ENCODE results near the gene KBTBD12.
"Not testable (repeated sequence)": the region's sequence is repeated elsewhere in the genome, so short reads cannot be mapped to it uniquely, and the experiment has no call there.

The KBTBD12 gene

GRCh38 chr3:127905556-127905955, 9.5 kb upstream of the KBTBD12 start:
- DNase-seq = no peak

- not testable (repeated sequence) for DNase-seq
Measured at GRCh38 chr3:127906653-127907052, 8.4 kb upstream of the KBTBD12 start.

- DNase-seq = no peak
Measured at GRCh38 chr3:127908202-127908601, 6.8 kb upstream of the KBTBD12 start.

- DNase-seq = no peak
Measured at GRCh38 chr3:127908951-127909350, 6.1 kb upstream of the KBTBD12 start.

- no peak for DNase-seq
Measured at GRCh38 chr3:127909646-127910045, 5.4 kb upstream of the KBTBD12 start.

- no peak for DNase-seq
Measured at GRCh38 chr3:127911421-127911931, 3.6 kb upstream of the KBTBD12 start.

- DNase-seq = not testable (repeated sequence)
Measured at GRCh38 chr3:127913841-127914240, 1.2 kb upstream of the KBTBD12 start.

GRCh38 chr3:127914584-127914983, 448 bp upstream of the KBTBD12 start:
- DNase-seq = no peak

GRCh38 chr3:127915937-127916493, 983 bp downstream of the KBTBD12 start:
- DNase-seq = no peak

GRCh38 chr3:127920738-127921137, 5.7 kb downstream of the KBTBD12 start:
- no peak for DNase-seq

- DNase-seq = no peak
Measured at GRCh38 chr3:127923611-127924010, 8.6 kb downstream of the KBTBD12 start.

GRCh38 chr3:127925384-127925783, 10.4 kb downstream of the KBTBD12 start:
- DNase-seq = no peak

GRCh38 chr3:127927829-127928604, 13.0 kb downstream of the KBTBD12 start:
- DNase-seq = no peak

- DNase-seq = no peak
Measured at GRCh38 chr3:127929818-127930413, 14.9 kb downstream of the KBTBD12 start.

GRCh38 chr3:127933396-127933795, 18.4 kb downstream of the KBTBD12 start:
- DNase-seq = no peak

- no peak for DNase-seq
Measured at GRCh38 chr3:127938800-127939199, 23.8 kb downstream of the KBTBD12 start.

GRCh38 chr3:127940116-127940515, 25.1 kb downstream of the KBTBD12 start:
- no peak for DNase-seq

- no peak for DNase-seq
Measured at GRCh38 chr3:127942613-127943012, 27.6 kb downstream of the KBTBD12 start.

GRCh38 chr3:127948211-127948610, 33.2 kb downstream of the KBTBD12 start:
- no peak for DNase-seq

- DNase-seq = no peak
Measured at GRCh38 chr3:127949446-127950055, 34.5 kb downstream of the KBTBD12 start.

GRCh38 chr3:127951276-127951675, 36.2 kb downstream of the KBTBD12 start:
- no peak for DNase-seq

GRCh38 chr3:127953091-127954035, 38.3 kb downstream of the KBTBD12 start:
- DNase-seq = no peak
